Measurements from ENCODE around the gene PHF1. TPM values are rescaled to one million over a fixed set of nuclear protein-coding genes. Genes with fewer than 3 reads are reported as not detected.
A peak's percentile ranks its signal among the peaks of the same experiment; 100 is the strongest.

Gene PHF1
- total and polyA plus RNA-seq, 2 of the 13 experiments (the other 11 are each of a cell fraction or from before 2014, with no cell fraction given) = 25.4 to 61.9 TPM

- TF ChIP-seq ZNF264 (CRISPR knock-in tag; IDR thresholded peaks at IDR 0.05) (no peak), ZNF562 (CRISPR knock-in tag; IDR thresholded peaks at IDR 0.05; ENCODE audit: borderline replicate concordance) (no peak), ZNF138 (CRISPR knock-in tag; IDR thresholded peaks at IDR 0.05; ENCODE audit: low read depth) (no peak), ZNF362 (CRISPR knock-in tag; IDR thresholded peaks at IDR 0.05; ENCODE audit: borderline replicate concordance) (no peak)
Measured at GRCh38 chr6:33373960-33374910, 36.6 kb upstream of the PHF1 start (continued).

DNA sequence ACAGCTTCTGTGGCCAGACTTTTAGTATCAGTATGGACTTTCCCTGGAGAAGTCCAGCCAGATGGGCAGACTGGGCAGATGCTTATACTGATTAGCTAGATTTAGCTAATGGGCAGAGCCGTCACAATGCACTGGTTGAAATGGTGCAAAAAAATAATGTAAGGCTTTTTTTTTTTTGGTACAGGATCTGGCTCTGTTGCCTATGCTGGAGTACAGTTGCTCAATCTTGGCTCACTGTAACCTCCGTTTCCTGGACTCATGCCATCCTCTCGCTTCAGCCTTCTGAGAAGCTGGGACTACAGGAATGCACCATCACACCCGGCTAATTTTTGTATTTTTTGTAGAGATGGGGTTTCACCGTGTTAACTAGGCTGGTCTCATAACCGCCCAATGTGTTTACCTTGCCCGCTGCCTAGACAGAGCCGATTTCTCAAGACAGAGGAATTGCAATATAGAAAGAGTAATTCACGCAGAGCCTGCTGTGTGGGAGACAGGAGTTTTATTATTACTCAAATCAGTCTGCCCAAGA lies 35.6 kb upstream of the PHF1 start:
- FAIRE-seq (peak; percentile 63), DNase-seq (ENCODE audit: low spot score) (no peak), ATAC-seq (peak; percentile 72)
- H2AFZ ChIP-seq (ENCODE audit: low read length) = no peak overlapping the region
- H3K36me3 ChIP-seq (replicated peaks in 1 of 2; ENCODE audit: control insufficient read depth in 1 of 2, insufficient read depth in 2 of 2, low read length in 2 of 2) = no peaks in the 10 kb centered on the region
- H3K4me3 ChIP-seq (replicated peaks in 1 of 3; ENCODE audit: insufficient read depth in 1 of 3, low read depth in 2 of 3, low read length in 3 of 3) = no peak overlapping the region
- BruUV-seq (replicated peaks) = no TSS peak
- no peak for TF ChIP-seq ZNF276 (CRISPR knock-in tag; IDR thresholded peaks at IDR 0.05; ENCODE audit: low read depth)
- peak; percentile 82 for TF ChIP-seq CEBPB (IDR thresholded peaks at IDR 0.05; ENCODE audit: borderline replicate concordance, low read depth, low read length)
- no peak for TF ChIP-seq RARG (CRISPR knock-in tag; IDR thresholded peaks at IDR 0.05; ENCODE audit: low read depth)
- TF ChIP-seq ZNF3 (CRISPR knock-in tag; IDR thresholded peaks at IDR 0.05) = no peak
- no peak for TF ChIP-seq NFATC3 (CRISPR knock-in tag; IDR thresholded peaks at IDR 0.05)
- no peak for TF ChIP-seq FOSL1 (CRISPR knock-in tag; IDR thresholded peaks at IDR 0.05; ENCODE audit: borderline replicate concordance)
- TF ChIP-seq TBX2 (CRISPR knock-in tag; IDR thresholded peaks at IDR 0.05; ENCODE audit: borderline replicate concordance) = no peak
- TF ChIP-seq POLR2G (IDR thresholded peaks at IDR 0.05; ENCODE audit: low read depth, low read length) = no peak
- TF ChIP-seq CEBPG (CRISPR knock-in tag; IDR thresholded peaks at IDR 0.05) = peak; percentile 71
- no peak for TF ChIP-seq ZNF280B (CRISPR knock-in tag; IDR thresholded peaks at IDR 0.05; ENCODE audit: borderline replicate concordance)
- no peak for TF ChIP-seq SIN3B (IDR thresholded peaks at IDR 0.05; ENCODE audit: low read length)
- TF ChIP-seq CCDC6 (CRISPR knock-in tag; IDR thresholded peaks at IDR 0.05) = no peak
- intact Hi-C loops (cut with micrococcal nuclease; ENCODE audit: unreplicated experiment) = no loop called here
- no peaks in the 10 kb centered on the region for H4K20me1 ChIP-seq (ENCODE audit: insufficient read depth, low read length)
- no peaks in the 10 kb centered on the region for H3K9me3 ChIP-seq (ENCODE audit: low read length)
- in situ Hi-C loops (cut with HindIII; ENCODE audit: extremely low pct_ligation_motif_present, low pct_unique_long_range_greater_than_20kb) = no loop called here
- 2% methylated on average over 9 of the region's 9 CpGs for WGBS (ENCODE audit: low lambda C conversion rate)
- ChIA-PET POLR2A (interaction anchor here (0.8 to 1.4 kb wide), 2 partner anchors 11 to 57 kb away, joined by 3 read pairs; partner anchors contain the start of gene ZBTB22), CTCF (ENCODE audit: low intra/inter-chr PET ratio, low total read pairs) (no interaction called here)
- H3K79me2 ChIP-seq (ENCODE audit: insufficient read depth, low read length) = no peaks in the 10 kb centered on the region
- H3K4me1 ChIP-seq (ENCODE audit: insufficient read depth, low read length) = peaks cover 14% of the 10 kb centered on the region
- no peak overlapping the region; the same call in 1 of the 2 replicates for H3K4me2 ChIP-seq (ENCODE audit: low read depth, low read length)
- no peak overlapping the region for H3K9ac ChIP-seq (ENCODE audit: insufficient read depth, low read depth, low read length)
- no peak overlapping the region for H3K27ac ChIP-seq (ENCODE audit: extremely low read length, insufficient read depth, low read length)
- no peaks in the 10 kb centered on the region for H3K27me3 ChIP-seq (ENCODE audit: control insufficient read depth in 1 of 2, insufficient read depth in 2 of 2, low read length in 2 of 2)
